ENCODE data around the gene TCF7L1.
"Not testable (repeated sequence)": the region's sequence is repeated elsewhere in the genome, so short reads cannot be mapped to it uniquely, and the experiment has no call there.

TCF7L1 gene

GRCh38 chr2:85132834-85133637 is at the start of gene TCF7L1:
TSS of gene TCF7L1 (plus strand) at chr2:85133392. CDS start at chr2:85133685, 293 bp downstream.
- peak; percentile 96 for DNase-seq (ENCODE audit: low spot score)

- DNase-seq (ENCODE audit: low spot score), result no peak
Measured at GRCh38 chr2:85085563-85085962, 47.6 kb upstream of the TCF7L1 start.

DNA sequence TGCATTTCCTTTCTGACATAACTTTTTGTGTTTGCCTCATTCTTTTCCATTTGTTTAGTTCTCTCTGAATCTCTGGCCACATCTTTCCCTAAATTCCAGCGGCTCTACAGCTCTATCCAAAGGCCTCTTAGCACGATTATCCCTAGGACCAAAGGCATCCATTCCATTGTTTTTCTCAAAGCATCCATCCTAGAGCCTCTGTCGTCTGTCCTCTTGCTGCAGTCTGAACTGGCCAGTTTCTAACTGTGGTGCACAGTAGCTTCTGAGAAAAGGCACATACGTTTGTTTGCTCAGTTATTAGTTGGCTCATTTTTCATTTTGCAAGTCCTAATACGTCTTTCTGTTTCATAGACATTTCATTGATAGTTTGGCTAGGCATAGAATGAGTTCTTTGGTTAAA is 45.7 kb upstream of the TCF7L1 start:
- no peak for DNase-seq (ENCODE audit: low spot score)

GRCh38 chr2:85088921-85089320 is 44.3 kb upstream of the TCF7L1 start:
- no peak for DNase-seq (ENCODE audit: low spot score)

DNA sequence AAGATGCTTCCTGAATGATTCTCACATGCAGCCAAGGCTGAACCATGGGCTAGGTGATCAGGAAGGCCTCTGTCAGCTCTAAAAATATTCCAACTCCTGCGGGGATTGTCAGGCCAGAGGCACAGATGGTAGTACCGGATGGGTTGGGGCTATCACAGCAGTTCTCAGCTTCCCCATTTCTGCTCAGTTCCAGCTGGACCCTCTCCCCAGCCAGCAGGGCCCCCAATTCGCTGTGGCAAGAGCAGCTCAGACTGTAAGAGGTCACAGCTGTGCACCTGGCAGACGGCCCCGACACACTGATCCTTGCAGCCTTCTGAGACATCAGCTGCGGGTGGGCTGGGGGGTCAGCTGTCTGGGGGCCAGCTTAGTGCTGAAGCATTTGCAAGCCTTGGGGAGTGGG is 43.6 kb upstream of the TCF7L1 start:
- DNase-seq (ENCODE audit: low spot score), result no peak

DNA sequence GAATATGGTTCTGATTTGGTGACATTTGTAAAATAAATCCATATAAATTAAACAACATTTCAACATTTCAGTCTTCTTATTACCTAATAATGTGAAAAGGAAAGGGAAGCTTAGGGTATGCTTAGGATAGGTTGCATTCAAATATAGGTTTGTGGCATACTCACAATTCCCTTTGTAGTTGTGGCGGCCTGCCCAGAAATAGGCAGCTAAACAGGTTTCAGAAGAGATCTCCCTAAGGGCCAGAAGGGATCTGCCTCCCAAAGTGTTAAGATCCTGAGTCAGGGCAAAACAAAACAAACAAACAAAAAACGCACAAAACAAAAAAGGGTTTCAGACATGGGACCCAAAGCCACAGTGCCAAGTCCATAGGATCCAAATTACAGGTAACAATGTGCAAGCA is 41.4 kb upstream of the TCF7L1 start:
- DNase-seq (ENCODE audit: low spot score), result no peak

- DNase-seq (ENCODE audit: low spot score), result no peak
Measured at GRCh38 chr2:85095094-85095493, 38.1 kb upstream of the TCF7L1 start.

DNA sequence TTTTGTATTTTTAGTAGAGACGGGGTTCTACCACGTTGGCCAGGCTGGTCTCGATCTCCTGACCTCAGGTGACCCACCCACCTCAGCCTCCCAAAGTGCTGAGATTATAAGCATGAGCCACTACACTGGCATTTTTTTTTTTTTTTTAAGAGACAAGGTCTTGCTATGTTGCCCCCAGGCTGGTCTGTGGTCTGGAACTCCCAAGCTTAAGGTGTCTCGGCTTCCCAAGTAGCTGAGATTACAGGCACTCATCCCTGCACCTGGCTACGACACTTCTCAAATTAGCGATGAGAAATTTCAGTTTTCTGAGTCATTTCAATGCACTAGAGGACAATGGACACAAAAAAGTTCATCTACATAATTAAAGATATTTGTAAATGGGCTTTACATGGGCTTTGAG is 36.6 kb upstream of the TCF7L1 start:
- no peak for DNase-seq (ENCODE audit: low spot score)

DNA sequence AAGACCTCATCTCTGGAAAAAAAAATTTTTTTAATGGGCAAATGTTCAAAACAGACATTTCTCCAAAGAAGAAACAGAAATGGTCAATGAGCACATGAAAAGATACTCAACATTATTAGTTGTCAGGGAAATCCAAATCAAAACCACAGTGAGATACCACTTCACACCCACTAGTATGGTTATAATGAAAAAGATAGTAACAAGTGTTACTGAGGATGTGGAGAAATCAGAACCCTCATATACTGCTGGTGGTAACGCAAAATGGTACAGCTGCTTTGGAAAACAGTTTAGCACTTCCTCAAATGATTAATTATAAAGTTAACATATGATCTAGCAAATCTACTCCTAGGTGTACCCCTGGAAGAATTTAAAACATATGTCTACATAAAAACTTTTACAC is 29.0 kb upstream of the TCF7L1 start:
- no peak for DNase-seq (ENCODE audit: low spot score)

DNA sequence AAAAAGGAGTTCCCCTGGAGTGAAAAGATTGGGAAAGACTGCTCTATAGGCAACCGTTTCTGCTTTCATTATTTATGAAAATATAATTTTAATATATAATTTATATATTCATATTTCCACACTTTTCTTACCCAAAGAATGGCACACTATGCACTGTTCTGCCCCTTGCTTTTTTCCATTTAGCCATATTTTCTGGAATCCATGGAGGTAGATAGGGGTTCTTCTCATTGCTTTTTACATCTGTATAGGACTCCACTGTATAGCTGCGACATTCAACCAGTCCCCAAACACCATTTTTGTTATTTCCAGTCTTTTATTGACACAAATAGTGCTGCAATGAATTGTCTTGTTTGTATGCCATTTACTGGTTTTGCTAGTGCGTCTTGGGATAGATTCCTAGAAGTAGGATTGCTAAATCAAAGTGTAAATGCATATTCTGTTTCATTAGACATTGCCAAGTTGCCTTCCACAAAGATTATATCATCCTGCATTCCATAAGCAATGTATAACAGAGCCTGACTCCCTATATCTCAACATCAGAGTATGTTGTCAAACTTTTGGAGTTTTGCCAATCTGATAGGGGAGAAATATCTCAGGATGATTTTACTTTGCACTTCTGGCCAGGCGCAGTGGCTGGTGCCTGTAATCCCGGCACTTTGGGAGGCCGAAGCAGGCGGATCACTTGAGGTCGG is 26.6 kb upstream of the TCF7L1 start:
- no peak for DNase-seq (ENCODE audit: low spot score)

DNA sequence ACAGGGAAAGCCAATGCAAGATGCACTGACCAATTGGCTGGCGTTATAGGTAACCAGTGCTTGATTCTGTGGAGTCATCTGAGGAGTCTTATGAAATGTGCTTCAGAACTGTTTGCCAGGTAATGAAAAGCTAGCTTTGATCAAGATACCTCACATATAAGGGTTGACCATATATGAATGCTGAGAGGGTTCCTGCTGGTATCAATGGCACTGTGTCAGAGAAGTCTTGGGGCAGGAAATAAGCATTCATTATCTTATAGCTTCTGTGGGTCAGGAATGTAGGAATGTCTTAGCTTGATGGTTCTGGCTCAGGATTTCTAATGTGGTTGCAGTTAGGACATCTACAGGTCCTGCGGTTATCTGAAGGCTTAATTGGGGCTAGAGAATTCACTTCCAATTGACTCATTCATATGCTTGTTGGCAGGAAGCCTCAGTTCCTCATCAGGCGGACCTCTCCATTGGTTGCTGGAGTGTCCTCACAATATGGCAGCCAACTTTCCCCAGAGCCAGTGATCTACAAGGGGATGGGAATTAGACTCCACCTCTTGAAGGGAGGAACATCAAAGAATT is 22.1 kb upstream of the TCF7L1 start:
- no peak for DNase-seq (ENCODE audit: low spot score)

GRCh38 chr2:85111819-85112281 is 21.3 kb upstream of the TCF7L1 start:
- peak; percentile 48 for DNase-seq (ENCODE audit: low spot score)

GRCh38 chr2:85112906-85113625 is 20.1 kb upstream of the TCF7L1 start:
- DNase-seq (ENCODE audit: low spot score), result no peak

DNA sequence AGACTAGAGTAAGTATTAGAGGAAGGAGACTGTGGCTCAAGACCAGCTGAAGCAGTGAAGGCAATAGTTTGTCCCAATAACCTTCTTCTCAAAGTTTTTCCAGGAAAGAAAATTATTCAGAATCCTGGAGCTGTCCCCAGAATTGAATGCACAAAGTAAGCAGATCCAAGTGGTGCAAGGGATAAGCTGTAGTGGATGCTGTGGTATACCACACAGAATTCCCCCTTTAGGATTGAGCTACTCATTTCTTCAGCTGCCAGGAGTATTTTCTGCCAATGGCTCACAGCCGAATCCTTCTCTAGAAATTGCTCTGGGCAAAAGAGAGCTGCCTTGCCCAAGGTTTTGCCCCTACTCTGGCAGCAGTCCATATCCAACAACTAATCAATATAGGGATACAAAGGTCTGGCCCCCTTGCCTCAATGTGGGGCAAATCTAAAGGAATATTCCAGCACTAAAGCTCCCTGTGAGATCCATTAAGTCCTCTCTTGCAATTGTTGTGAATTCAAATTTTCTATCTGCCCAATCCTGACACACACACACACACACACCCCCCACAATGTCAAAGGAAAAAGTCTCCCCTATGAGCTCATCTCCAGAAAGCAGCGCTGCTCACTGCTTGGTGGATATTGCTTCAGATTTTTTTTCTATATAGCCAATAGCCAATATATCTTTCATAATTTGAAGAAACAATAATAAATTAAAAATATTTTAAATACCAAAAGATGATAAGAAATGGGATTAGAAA is 18.4 kb upstream of the TCF7L1 start:
- no peak for DNase-seq (ENCODE audit: low spot score)

- DNase-seq (ENCODE audit: low spot score), result no peak
Measured at GRCh38 chr2:85116207-85116606, 17.0 kb upstream of the TCF7L1 start.

DNA sequence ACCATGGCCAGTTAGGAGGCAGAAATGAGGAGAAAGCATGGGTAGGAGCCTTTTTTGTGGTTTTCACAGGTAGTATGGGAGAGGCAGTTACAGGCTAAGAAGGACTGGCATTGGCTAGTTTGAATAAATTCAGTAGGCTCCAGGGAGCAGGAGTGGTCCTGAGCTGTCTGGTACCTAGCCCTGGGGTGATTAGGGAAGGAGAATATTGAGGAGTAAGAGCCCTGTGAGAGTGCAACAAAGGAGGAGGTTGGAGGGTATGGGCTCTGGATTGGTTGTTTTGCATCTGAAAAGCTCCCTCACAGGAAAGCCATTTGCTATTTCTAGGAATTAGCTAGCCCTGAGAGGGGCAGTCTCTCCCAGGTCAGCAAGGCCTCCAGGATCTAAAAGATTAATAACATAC is 13.3 kb upstream of the TCF7L1 start:
- no peak for DNase-seq (ENCODE audit: low spot score)

DNA sequence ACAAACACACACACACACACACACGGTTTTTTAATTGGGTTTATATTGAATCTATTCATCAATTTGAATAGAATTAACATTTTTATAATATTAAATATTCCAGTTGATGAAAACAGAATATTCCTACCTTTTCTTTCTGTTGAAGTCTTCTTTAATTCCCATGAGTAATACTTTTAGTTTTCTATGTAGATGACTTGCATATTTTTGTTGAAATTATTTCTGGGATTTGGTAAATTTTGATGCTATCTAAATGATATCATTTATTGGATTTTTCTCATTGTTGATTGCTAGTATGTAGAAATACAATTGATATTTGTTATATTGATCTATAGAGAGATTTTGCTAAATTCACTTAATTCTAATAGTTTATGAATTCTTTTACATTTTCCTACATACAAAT is 12.8 kb upstream of the TCF7L1 start:
- DNase-seq (ENCODE audit: low spot score), result no peak

DNA sequence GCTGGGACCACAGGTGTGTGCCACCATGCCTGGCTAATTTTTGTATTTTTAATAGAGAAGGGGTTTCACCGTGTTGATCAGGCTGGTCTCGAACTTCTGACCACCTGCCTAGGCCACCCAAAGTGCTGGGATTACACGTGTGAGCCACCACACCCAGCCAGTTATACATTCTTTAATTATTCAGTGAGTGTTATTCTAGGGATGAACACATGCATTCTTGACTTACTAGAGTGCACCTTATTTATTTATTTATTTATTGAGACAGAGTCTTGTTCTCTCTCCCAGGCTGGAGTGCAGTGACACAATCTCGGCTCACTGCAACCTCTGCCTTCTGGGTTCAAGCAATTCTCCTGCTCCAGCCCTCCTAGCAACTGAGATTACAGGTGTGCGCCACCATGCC is 6.7 kb upstream of the TCF7L1 start:
- not testable (repeated sequence) for DNase-seq (ENCODE audit: low spot score)

GRCh38 chr2:85129861-85130260 is 3.3 kb upstream of the TCF7L1 start:
- no peak for DNase-seq (ENCODE audit: low spot score)

GRCh38 chr2:85130407-85130806 is 2.8 kb upstream of the TCF7L1 start:
- no peak for DNase-seq (ENCODE audit: low spot score)

GRCh38 chr2:85131116-85131515 is 2.1 kb upstream of the TCF7L1 start:
- DNase-seq (ENCODE audit: low spot score), result no peak

DNA sequence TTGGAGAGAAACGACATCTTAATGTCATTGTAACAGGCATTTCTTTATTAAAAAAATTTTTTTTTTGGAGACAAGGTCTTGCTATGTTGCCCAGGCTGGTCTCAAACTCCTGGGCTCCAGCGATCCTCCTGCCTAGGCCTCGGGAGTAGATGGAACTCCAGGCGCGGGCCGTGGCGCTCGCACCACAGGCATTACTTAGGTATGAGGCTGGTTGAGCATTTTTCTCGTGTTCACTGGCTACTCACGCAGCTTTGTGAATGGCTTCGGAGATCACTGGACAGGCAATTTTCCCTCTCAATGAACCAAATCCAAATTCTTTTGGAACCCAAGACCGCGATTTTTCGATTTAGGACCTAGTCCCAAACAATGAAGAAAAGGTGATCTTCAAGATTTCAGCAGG is 795 bp upstream of the TCF7L1 start:
- peak; percentile 57 for DNase-seq (ENCODE audit: low spot score)

Data from AG08396 (cell line).